Measurements from ENCODE around the gene ADAMTSL2. TPM values are rescaled to one million over a fixed set of nuclear protein-coding genes. Genes with fewer than 3 reads are reported as not detected.
A peak's percentile ranks its signal among the peaks of the same experiment; 100 is the strongest.
"Not testable (repeated sequence)": the region's sequence is repeated elsewhere in the genome, so short reads cannot be mapped to it uniquely, and the experiment has no call there.

Gene ADAMTSL2
- total RNA-seq, 3 donors from 2014 or later, result 1.3 to 2.7 (median 1.5) TPM

DNA sequence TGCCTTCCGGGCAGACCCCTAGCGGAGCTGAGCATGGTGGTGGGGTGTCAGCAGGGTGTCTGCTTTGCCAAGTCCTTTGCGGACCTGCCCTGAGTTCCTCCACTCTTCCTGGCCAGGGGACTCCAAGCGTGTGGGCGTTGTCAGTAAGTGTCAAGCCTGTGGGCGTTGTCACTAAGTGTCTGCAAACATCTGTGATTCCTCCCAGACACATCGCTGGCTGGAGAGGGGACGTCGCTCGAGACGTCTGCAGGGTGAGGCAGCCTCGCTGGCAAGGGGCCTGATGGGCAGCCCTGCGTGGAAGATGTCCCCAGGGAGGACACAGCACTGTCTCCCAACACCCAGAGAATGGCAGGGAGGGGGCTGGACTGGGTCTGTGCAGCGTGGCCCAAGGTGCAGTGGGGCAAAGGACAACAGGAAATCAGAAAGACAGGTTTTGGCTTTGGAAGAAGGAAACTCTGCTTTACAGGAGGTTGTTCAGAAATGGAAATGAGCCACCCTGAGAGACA, 28.8 kb downstream of the ADAMTSL2 start:
- DNase-seq, result peak; percentile 71 to 73 (median 72)
- no peaks in the 10 kb centered on the region for H3K36me3 ChIP-seq (ENCODE audit: low read depth)
- H3K4me3 ChIP-seq, result no peak overlapping the region
- H3K9me3 ChIP-seq, result no peaks in the 10 kb centered on the region
- intact Hi-C loops (cut with DNase I, micrococcal nuclease), result no loop called here
- ATAC-seq, result peak; percentile 90
- peaks cover 9% of the 10 kb centered on the region for H3K4me1 ChIP-seq (ENCODE audit: low read depth)
- TF ChIP-seq, protein P1, sequence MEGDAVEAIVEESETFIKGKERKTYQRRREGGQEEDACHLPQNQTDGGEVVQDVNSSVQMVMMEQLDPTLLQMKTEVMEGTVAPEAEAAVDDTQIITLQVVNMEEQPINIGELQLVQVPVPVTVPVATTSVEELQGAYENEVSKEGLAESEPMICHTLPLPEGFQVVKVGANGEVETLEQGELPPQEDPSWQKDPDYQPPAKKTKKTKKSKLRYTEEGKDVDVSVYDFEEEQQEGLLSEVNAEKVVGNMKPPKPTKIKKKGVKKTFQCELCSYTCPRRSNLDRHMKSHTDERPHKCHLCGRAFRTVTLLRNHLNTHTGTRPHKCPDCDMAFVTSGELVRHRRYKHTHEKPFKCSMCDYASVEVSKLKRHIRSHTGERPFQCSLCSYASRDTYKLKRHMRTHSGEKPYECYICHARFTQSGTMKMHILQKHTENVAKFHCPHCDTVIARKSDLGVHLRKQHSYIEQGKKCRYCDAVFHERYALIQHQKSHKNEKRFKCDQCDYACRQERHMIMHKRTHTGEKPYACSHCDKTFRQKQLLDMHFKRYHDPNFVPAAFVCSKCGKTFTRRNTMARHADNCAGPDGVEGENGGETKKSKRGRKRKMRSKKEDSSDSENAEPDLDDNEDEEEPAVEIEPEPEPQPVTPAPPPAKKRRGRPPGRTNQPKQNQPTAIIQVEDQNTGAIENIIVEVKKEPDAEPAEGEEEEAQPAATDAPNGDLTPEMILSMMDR (IDR thresholded peaks at IDR 0.05), result no peak

DNA sequence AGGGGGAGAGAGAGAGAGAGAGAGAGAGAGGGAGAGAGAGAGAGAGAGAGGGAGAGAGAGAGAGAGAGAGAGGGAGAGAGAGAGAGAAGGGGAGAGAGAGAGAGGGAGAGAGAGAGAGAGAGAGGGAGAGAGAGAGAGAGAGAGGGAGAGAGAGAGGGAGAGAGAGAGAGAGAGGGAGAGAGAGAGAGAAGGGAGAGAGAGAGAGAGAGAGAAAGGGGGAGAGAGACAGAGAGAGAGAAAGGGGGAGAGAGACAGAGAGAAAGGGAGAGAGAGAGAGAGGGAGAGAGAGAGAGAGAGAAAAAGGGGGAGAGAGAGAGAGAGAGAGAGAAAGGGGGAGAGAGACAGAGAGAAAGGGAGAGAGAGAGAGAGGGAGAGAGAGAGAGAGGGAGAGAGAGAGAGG, 29.3 kb downstream of the ADAMTSL2 start:
- H3K36me3 ChIP-seq (ENCODE audit: low read depth); H3K4me3 ChIP-seq; ATAC-seq; H3K9me3 ChIP-seq; DNase-seq; intact Hi-C loops (cut with DNase I, micrococcal nuclease); H3K4me1 ChIP-seq (ENCODE audit: low read depth): not testable (repeated sequence)

DNA sequence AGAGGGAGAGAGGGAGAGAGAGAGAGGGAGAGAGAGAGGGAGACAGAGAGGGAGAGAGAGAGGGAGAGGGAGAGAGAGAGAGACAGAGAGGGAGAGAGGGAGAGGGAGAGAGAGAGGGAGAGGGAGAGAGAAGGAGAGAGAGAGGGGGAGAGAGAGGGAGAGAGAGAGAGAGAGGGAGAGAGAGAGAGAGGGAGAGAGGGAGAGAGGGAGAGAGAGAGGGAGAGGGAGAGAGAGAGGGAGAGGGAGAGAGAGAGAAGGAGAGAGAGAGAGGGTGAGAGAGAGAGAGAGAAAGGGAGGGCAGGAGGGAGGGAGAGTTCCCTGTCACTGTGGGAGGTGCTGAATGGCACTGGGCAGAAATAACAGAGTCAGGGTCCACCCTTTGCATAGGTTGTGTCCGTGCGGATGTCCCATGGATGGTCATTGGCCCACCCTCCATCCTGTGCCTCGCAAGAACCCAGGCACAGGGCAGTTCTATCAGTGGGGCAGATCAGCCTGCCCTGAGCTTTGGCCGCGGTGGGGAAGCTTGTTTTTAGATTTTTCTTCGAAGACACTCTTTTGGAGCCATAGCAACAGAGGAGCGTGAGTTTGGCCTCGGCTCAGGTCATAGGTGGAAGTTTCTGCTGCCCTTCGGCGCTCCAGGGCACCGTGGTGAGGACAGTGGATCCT, 30.1 kb downstream of the ADAMTSL2 start:
- DNase-seq, result no peak
- H3K9me3 ChIP-seq, result no peaks in the 10 kb centered on the region
- no peaks in the 10 kb centered on the region for H3K36me3 ChIP-seq (ENCODE audit: low read depth)
- intact Hi-C loops (cut with DNase I, micrococcal nuclease), result no loop called here
- TF ChIP-seq, protein P1 (IDR thresholded peaks at IDR 0.05), result no peak
- H3K4me3 ChIP-seq, result no peak overlapping the region
- H3K4me1 ChIP-seq (ENCODE audit: low read depth), result peaks cover 9% of the 10 kb centered on the region
- ATAC-seq, result no peak

DNA sequence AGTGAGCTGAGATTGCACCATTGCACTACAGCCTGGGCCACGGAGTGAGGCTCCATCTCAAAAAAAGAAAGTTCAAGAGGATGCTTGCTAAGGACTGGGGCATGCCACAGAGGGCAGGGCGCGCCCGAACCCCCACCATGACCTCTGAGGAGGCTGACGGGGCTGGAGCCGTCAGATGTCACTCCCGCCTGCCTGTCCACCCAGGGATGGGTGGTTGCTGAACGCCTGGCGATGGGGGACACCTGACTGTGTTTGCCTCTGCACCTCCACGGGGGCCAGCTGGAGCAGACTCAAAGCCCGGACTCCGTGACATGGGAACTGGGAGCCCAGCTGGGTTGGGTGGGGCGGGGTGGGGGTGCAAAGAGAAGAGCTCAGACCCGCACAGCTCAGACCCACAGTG, 31.9 kb downstream of the ADAMTSL2 start:
- no peak for DNase-seq
- intact Hi-C loops (cut with DNase I, micrococcal nuclease), result no loop called here
- TF ChIP-seq, protein P1 (IDR thresholded peaks at IDR 0.05), result no peak
- Histone ChIP-seq H3K9me3 (no peaks in the 10 kb centered on the region), H3K4me1 (ENCODE audit: low read depth) (peaks cover 9% of the 10 kb centered on the region), H3K36me3 (ENCODE audit: low read depth) (no peaks in the 10 kb centered on the region), H3K4me3 (no peak overlapping the region)
- no peak for ATAC-seq

DNA sequence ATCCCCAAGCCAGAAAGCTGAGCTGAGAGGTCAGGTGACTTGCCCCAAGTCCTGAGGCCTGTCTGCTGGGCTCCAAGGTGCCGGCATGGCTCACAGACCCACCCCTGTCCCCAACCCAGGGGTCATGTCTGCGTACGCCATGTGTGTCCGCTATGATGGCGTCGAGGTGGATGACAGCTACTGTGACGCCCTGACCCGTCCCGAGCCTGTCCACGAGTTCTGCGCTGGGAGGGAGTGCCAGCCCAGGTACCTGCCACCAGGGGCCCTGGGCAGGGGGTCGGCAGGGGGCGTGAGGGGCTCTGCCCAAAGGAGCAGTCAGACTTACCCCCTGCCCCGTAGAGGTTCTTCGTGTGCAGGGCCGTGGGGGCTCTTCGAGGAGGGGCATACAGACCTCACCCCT, 32.3 kb downstream of the ADAMTSL2 start:
- ATAC-seq (no peak), DNase-seq (no peak)
- H3K4me3 ChIP-seq, result no peak overlapping the region
- H3K4me1 ChIP-seq (ENCODE audit: low read depth), result peaks cover 9% of the 10 kb centered on the region
- H3K36me3 ChIP-seq (ENCODE audit: low read depth), result no peaks in the 10 kb centered on the region
- TF ChIP-seq, protein P1 (IDR thresholded peaks at IDR 0.05), result no peak
- no peaks in the 10 kb centered on the region for H3K9me3 ChIP-seq
- intact Hi-C loops (cut with DNase I, micrococcal nuclease), result no loop called here

DNA sequence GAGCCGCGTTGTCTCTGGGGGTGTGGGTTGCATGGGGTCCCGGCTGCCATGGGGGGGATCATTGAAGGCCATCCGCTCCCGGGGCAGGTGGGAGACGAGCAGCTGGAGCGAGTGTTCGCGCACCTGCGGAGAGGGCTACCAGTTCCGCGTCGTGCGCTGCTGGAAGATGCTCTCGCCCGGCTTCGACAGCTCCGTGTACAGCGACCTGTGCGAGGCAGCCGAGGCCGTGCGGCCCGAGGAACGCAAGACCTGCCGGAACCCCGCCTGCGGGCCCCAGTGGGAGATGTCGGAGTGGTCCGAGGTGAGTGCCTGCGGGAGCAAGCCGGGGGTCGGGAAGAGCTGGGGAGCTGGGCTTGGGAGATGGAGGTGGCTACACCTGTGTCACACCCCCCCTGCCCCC, 33.7 kb downstream of the ADAMTSL2 start:
- H3K4me3 ChIP-seq, result no peak overlapping the region
- DNase-seq, result no peak
- no peak for ATAC-seq
- peaks cover 4% of the 10 kb centered on the region for H3K4me1 ChIP-seq (ENCODE audit: low read depth)
- intact Hi-C loops (cut with DNase I, micrococcal nuclease), result no loop called here
- TF ChIP-seq, protein P1 (IDR thresholded peaks at IDR 0.05), result no peak
- H3K36me3 ChIP-seq (ENCODE audit: low read depth), result no peaks in the 10 kb centered on the region
- H3K9me3 ChIP-seq, result no peaks in the 10 kb centered on the region
